Measurements from ENCODE around the gene TBCCD1.

The TBCCD1 gene

GRCh38 chr3:186567072-186567921 lies at the start of gene TBCCD1:
TSS of gene TBCCD1 (minus strand) at chr3:186567339. CDS start at chr3:186564329, 3,010 bp downstream.
- Histone ChIP-seq H3K36me3 (peaks cover 18% of the 10 kb centered on the region), H3K4me2 (peak within 1 kb of the TSS; percentile 92), H3K4me3 (peak within 1 kb of the TSS; percentile 85), H3K27ac (peak within 1 kb of the TSS; percentile 84), H4K20me1 (peaks cover 5% of the 10 kb centered on the region; the same call in 1 of the 2 replicates), H3K9ac (peak within 1 kb of the TSS; percentile 94), H3K27me3 (no peaks in the 10 kb centered on the region), H3K4me1 (peaks cover 44% of the 10 kb centered on the region), H3K9me3 (no peaks in the 10 kb centered on the region)
- TF ChIP-seq Cebpa-rat (IDR thresholded peaks at IDR 0.05) = no peak

- H3K9ac ChIP-seq = no peak overlapping the region
- no peak overlapping the region for H3K4me2 ChIP-seq
- no peak for TF ChIP-seq Cebpa-rat (IDR thresholded peaks at IDR 0.05)
- H3K4me1 ChIP-seq = peaks cover 20% of the 10 kb centered on the region
- H3K27ac ChIP-seq = no peak overlapping the region
- H4K20me1 ChIP-seq = no peaks in the 10 kb centered on the region
- H3K9me3 ChIP-seq = no peaks in the 10 kb centered on the region
- H3K36me3 ChIP-seq = no peaks in the 10 kb centered on the region
- no peaks in the 10 kb centered on the region for H3K27me3 ChIP-seq
- no peak overlapping the region for H3K4me3 ChIP-seq
Observed at GRCh38 chr3:186616299-186616617, 49.1 kb upstream of the TBCCD1 start.

- Histone ChIP-seq H3K4me2 (peak overlapping the region; percentile 59), H3K9ac (no peak overlapping the region), H3K4me3 (no peak overlapping the region)
Observed at GRCh38 chr3:186614597-186615483, 47.7 kb upstream of the TBCCD1 start.

GRCh38 chr3:186614266-186614596 lies 47.1 kb upstream of the TBCCD1 start:
- Histone ChIP-seq H3K36me3 (no peaks in the 10 kb centered on the region), H4K20me1 (no peaks in the 10 kb centered on the region), H3K27ac (no peak overlapping the region), H3K4me2 (peak overlapping the region; percentile 59), H3K4me3 (no peak overlapping the region), H3K4me1 (peaks cover 20% of the 10 kb centered on the region), H3K9me3 (no peaks in the 10 kb centered on the region), H3K27me3 (no peaks in the 10 kb centered on the region), H3K9ac (no peak overlapping the region)
- no peak for TF ChIP-seq Cebpa-rat (IDR thresholded peaks at IDR 0.05)

More at GRCh38 chr3:186614597-186615483, 47.7 kb upstream of the TBCCD1 start:
- no peaks in the 10 kb centered on the region for H4K20me1 ChIP-seq
- no peak overlapping the region for H3K27ac ChIP-seq
- no peaks in the 10 kb centered on the region for H3K27me3 ChIP-seq
- no peaks in the 10 kb centered on the region for H3K36me3 ChIP-seq
- no peak for TF ChIP-seq Cebpa-rat (IDR thresholded peaks at IDR 0.05)
- peaks cover 20% of the 10 kb centered on the region for H3K4me1 ChIP-seq
- no peaks in the 10 kb centered on the region for H3K9me3 ChIP-seq

- no peak overlapping the region for H3K4me3 ChIP-seq
- no peaks in the 10 kb centered on the region for H3K36me3 ChIP-seq
- TF ChIP-seq Cebpa-rat (IDR thresholded peaks at IDR 0.05) = no peak
- no peak overlapping the region for H3K9ac ChIP-seq
- H3K27me3 ChIP-seq = no peaks in the 10 kb centered on the region
- no peak overlapping the region for H3K27ac ChIP-seq
- H3K9me3 ChIP-seq = no peaks in the 10 kb centered on the region
- H3K4me1 ChIP-seq = peaks cover 20% of the 10 kb centered on the region
- H4K20me1 ChIP-seq = no peaks in the 10 kb centered on the region
- H3K4me2 ChIP-seq = peak overlapping the region; percentile 59; the same call in 1 of the 2 replicates
Observed at GRCh38 chr3:186613637-186614265, 46.6 kb upstream of the TBCCD1 start.

- H3K9ac ChIP-seq = no peak within 1 kb of the TSS
- H3K9me3 ChIP-seq = no peaks in the 10 kb centered on the region
- TF ChIP-seq Cebpa-rat (IDR thresholded peaks at IDR 0.05) = no peak
- no peak within 1 kb of the TSS for H3K27ac ChIP-seq
- no peaks in the 10 kb centered on the region for H3K27me3 ChIP-seq
- peaks cover 20% of the 10 kb centered on the region for H3K4me1 ChIP-seq
- no peaks in the 10 kb centered on the region for H3K36me3 ChIP-seq
- 0 out of 2 replicates have a peak within 1 kb of the TSS, but pooled peaks have one; percentile 59 for H3K4me2 ChIP-seq
- no peak within 1 kb of the TSS for H3K4me3 ChIP-seq
- no peaks in the 10 kb centered on the region for H4K20me1 ChIP-seq
Observed at GRCh38 chr3:186612721-186613636, 45.8 kb upstream of the TBCCD1 start, which contains the start of gene AHSG. TSS of gene AHSG (plus strand) at chr3:186613060. CDS start at chr3:186613142, 82 bp downstream.

GRCh38 chr3:186612065-186612464 lies 44.9 kb upstream of the TBCCD1 start:
- Histone ChIP-seq H3K4me3 (no peak overlapping the region), H3K4me1 (peaks cover 18% of the 10 kb centered on the region), H3K9ac (no peak overlapping the region), H3K4me2 (no peak overlapping the region), H3K27me3 (no peaks in the 10 kb centered on the region), H3K9me3 (no peaks in the 10 kb centered on the region), H3K27ac (no peak overlapping the region), H3K36me3 (no peaks in the 10 kb centered on the region), H4K20me1 (no peaks in the 10 kb centered on the region)
- no peak for TF ChIP-seq Cebpa-rat (IDR thresholded peaks at IDR 0.05)

GRCh38 chr3:186609247-186609868 lies 42.2 kb upstream of the TBCCD1 start:
- Histone ChIP-seq H3K27ac (no peak overlapping the region), H3K4me3 (no peak overlapping the region), H3K4me1 (peaks cover 7% of the 10 kb centered on the region), H3K27me3 (no peaks in the 10 kb centered on the region), H3K9me3 (no peaks in the 10 kb centered on the region), H3K4me2 (no peak overlapping the region), H4K20me1 (no peaks in the 10 kb centered on the region), H3K36me3 (no peaks in the 10 kb centered on the region), H3K9ac (no peak overlapping the region)
- no peak for TF ChIP-seq Cebpa-rat (IDR thresholded peaks at IDR 0.05)
